Parathyroid adenoma (tissue), 2 donors: ENCODE data around the gene CGRRF1.

ENCODE experiments used
- H2AFZ ChIP-seq: fragments of 300-600 bp; sonication (generic); one replicate; pipeline ENCODE4 v1.7.0; 2017; ENCODE audit warnings: antibody characterized with exemption, mild to moderate bottlenecking
- H3K27ac ChIP-seq: fragments of 300-600 bp; sonication (generic); one replicate; pipeline ENCODE4 v1.7.0; 2017
- H3K27me3 ChIP-seq: fragments of 300-600 bp; sonication (generic); one replicate; pipeline ENCODE4 v1.7.0; 2017; ENCODE audit warnings: low read length; ENCODE audit not compliant: control insufficient read depth, insufficient read depth
- H3K36me3 ChIP-seq: fragments of 300-600 bp; sonication (generic); one replicate; pipeline ENCODE4 v1.7.0; 2017; ENCODE audit warnings: low read length; ENCODE audit not compliant: control insufficient read depth, insufficient read depth
- H3K4me1 ChIP-seq: fragments of 300-600 bp; sonication (generic); one replicate; pipeline ENCODE4 v1.7.0; 2017; ENCODE audit warnings: control low read depth
- H3K4me2 ChIP-seq: fragments of 300-600 bp; sonication (generic); one replicate; pipeline ENCODE4 v1.7.0; 2017; ENCODE audit warnings: low read length
- H3K4me3 ChIP-seq: fragments of 300-600 bp; sonication (generic); one replicate; pipeline ENCODE4 v1.7.0; 2017; ENCODE audit warnings: low read depth, low read length
- H3K79me2 ChIP-seq: fragments of 300-600 bp; sonication (generic); one replicate; pipeline ENCODE4 v1.7.0; 2017; ENCODE audit warnings: control low read depth
- H3K9ac ChIP-seq: fragments of 300-600 bp; sonication (generic); one replicate; pipeline ENCODE4 v1.7.0; 2017; ENCODE audit warnings: mild to moderate bottlenecking
- H3K9me3 ChIP-seq: fragments of 300-600 bp; sonication (generic); one replicate; pipeline ENCODE4 v1.7.0; 2017; ENCODE audit warnings: low read length; ENCODE audit not compliant: control insufficient read depth
- TF ChIP-seq, protein P1 (sequence below): fragments of 300-600 bp; sonication (generic); IDR thresholded peaks from one replicate; pipeline ENCODE4 v1.7.0; 2017; ENCODE audit warnings: antibody characterized with exemption, mild to moderate bottlenecking
- donor health status: primary hyperparathyroidism.

Gene CGRRF1

DNA sequence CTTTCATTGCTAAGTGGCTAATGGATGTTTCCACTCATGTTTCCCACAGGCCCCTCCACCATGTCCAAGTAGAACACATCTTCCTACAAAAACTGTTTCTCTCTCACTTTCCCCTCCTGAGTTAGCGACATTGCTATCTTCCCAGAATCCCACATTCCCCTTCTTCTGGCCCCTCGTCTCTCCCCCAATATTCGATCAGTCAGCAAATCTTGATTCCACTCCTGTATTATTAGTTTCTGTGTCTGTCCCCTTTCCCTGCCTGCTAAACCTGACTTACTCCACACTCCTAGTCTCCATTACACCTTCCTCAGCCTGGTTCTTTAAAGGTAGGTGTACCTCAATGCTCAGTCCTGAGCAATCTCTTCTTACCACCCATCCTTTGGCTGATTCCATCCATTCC lies 37.9 kb downstream of the CGRRF1 start:
- no peak overlapping the region for H3K4me3 ChIP-seq
- no peaks in the 10 kb centered on the region for H3K36me3 ChIP-seq
- TF ChIP-seq, protein P1, sequence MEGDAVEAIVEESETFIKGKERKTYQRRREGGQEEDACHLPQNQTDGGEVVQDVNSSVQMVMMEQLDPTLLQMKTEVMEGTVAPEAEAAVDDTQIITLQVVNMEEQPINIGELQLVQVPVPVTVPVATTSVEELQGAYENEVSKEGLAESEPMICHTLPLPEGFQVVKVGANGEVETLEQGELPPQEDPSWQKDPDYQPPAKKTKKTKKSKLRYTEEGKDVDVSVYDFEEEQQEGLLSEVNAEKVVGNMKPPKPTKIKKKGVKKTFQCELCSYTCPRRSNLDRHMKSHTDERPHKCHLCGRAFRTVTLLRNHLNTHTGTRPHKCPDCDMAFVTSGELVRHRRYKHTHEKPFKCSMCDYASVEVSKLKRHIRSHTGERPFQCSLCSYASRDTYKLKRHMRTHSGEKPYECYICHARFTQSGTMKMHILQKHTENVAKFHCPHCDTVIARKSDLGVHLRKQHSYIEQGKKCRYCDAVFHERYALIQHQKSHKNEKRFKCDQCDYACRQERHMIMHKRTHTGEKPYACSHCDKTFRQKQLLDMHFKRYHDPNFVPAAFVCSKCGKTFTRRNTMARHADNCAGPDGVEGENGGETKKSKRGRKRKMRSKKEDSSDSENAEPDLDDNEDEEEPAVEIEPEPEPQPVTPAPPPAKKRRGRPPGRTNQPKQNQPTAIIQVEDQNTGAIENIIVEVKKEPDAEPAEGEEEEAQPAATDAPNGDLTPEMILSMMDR = no peak
- no peak overlapping the region for H2AFZ ChIP-seq
- no peaks in the 10 kb centered on the region for H3K4me1 ChIP-seq
- no peaks in the 10 kb centered on the region for H3K79me2 ChIP-seq
- no peak overlapping the region for H3K27ac ChIP-seq
- H3K27me3 ChIP-seq = no peaks in the 10 kb centered on the region
- no peaks in the 10 kb centered on the region for H3K9me3 ChIP-seq
- no peak overlapping the region for H3K4me2 ChIP-seq
- H3K9ac ChIP-seq = no peak overlapping the region

DNA sequence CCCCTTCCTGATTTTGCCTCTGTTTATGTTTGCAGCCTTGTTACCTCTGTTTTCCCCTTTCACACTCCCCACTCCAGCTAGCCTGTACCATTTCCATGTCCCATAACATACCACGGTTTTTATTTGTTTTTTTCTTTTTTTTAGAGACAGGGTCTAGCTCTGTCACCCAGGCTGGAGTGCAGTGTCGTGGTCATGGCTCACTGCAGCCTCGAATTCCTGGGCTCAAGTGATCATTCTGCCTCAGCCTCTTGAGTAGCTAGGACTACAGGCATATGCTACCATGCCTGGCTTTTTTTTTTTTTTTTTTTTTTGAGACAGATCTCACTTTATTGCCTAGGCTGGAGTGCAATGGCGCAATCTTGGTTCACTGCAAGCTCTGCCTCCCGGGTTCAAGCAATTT lies 38.8 kb downstream of the CGRRF1 start:
- Histone ChIP-seq H3K27ac (no peak overlapping the region), H3K79me2 (no peaks in the 10 kb centered on the region), H3K9me3 (no peaks in the 10 kb centered on the region), H3K27me3 (no peaks in the 10 kb centered on the region), H2AFZ (no peak overlapping the region), H3K4me1 (no peaks in the 10 kb centered on the region), H3K4me3 (no peak overlapping the region), H3K4me2 (no peak overlapping the region), H3K9ac (no peak overlapping the region), H3K36me3 (no peaks in the 10 kb centered on the region)
- TF ChIP-seq, protein P1 = no peak

DNA sequence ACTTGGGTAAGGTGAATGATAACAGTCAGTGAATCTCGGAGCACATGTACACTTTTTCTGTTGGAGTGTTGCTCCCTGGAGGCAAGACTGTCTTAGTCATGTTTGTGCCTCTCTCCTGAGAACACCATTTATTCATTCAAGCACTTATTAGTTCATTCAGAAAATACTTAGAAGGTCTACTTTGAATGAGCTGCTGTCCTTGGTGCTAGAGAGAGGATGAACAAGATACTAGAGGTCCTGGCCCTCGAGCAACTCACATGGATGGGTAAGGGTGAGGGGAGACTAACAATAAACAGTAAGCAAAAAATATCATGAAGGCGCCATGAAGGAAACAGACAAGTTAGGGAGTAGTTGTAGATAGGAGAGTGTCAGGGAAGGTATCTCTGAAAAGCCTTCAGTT lies 40.2 kb downstream of the CGRRF1 start:
- H3K4me3 ChIP-seq = no peak overlapping the region
- no peak overlapping the region for H2AFZ ChIP-seq
- no peaks in the 10 kb centered on the region for H3K4me1 ChIP-seq
- H3K36me3 ChIP-seq = no peaks in the 10 kb centered on the region
- H3K9me3 ChIP-seq = no peaks in the 10 kb centered on the region
- TF ChIP-seq, protein P1 = no peak
- H3K27ac ChIP-seq = no peak overlapping the region
- no peak overlapping the region for H3K9ac ChIP-seq
- no peaks in the 10 kb centered on the region for H3K27me3 ChIP-seq
- no peaks in the 10 kb centered on the region for H3K79me2 ChIP-seq
- no peak overlapping the region for H3K4me2 ChIP-seq

DNA sequence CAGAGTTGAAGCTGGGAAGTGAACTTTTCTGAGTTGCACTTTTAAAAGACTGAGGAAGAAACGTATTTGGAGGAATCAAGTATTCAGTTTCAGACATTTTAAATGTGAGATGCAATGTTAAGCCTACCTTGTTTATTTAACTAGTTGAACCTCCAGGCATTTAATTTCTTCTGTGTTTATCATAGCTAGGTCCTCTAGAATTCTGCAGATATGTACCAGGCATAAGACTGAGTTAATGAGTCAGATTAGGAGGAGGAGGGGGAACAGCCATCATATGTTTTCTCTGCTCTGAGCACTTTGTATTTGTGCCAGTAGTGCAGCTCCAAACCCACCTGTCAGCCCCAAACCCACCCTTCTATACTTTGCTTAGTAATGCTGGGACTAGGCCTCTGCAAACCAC lies 40.8 kb downstream of the CGRRF1 start:
- no peak overlapping the region for H3K27ac ChIP-seq
- no peaks in the 10 kb centered on the region for H3K36me3 ChIP-seq
- no peaks in the 10 kb centered on the region for H3K27me3 ChIP-seq
- H3K9me3 ChIP-seq = no peaks in the 10 kb centered on the region
- no peak overlapping the region for H3K4me3 ChIP-seq
- TF ChIP-seq, protein P1 = no peak
- H2AFZ ChIP-seq = no peak overlapping the region
- no peaks in the 10 kb centered on the region for H3K4me1 ChIP-seq
- H3K9ac ChIP-seq = no peak overlapping the region
- no peak overlapping the region for H3K4me2 ChIP-seq
- no peaks in the 10 kb centered on the region for H3K79me2 ChIP-seq

DNA sequence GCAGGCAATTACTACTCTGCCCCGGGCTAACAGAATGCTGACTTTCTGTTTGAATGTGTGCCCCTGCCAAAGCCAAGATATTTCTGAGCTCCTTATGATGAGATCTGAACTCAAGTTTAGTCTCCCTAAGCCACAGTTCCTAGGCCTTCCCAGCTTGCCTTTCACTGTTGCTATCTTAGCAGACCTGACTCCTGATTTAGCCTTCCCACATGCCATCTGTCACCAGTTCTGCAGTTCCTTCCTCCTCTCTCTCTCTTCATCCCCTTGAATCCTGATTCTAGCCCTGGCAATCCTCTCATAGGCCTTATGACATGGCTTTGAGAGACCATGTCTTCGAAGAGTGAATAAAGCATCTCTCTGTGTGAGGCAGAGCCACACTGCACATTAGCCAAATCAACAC lies 44.7 kb downstream of the CGRRF1 start:
- TF ChIP-seq, protein P1 = no peak
- Histone ChIP-seq H3K4me2 (no peak overlapping the region), H3K36me3 (no peaks in the 10 kb centered on the region), H3K27ac (no peak overlapping the region), H3K4me1 (no peaks in the 10 kb centered on the region), H3K9ac (no peak overlapping the region), H2AFZ (no peak overlapping the region), H3K79me2 (no peaks in the 10 kb centered on the region), H3K4me3 (no peak overlapping the region), H3K9me3 (no peaks in the 10 kb centered on the region), H3K27me3 (no peaks in the 10 kb centered on the region)
